HUES6 (cell line): ENCODE measurements around the gene ABI3BP.
"Not testable (repeated sequence)": the region's sequence is repeated elsewhere in the genome, so short reads cannot be mapped to it uniquely, and the experiment has no call there.

ENCODE experiments used
- H3K27ac ChIP-seq: 2 replicates; pipeline ENCODE4 v1.7.0; 2013; ENCODE audit warnings: low read depth, mild to moderate bottlenecking, low read length, inconsistent platforms
- H3K27me3 ChIP-seq: 2 replicates; pipeline ENCODE4 v1.6.1; 2013; ENCODE audit warnings: low read length; ENCODE audit not compliant: control insufficient read depth, insufficient read depth
- H3K36me3 ChIP-seq: 2 replicates; pipeline ENCODE4 v1.6.1; 2013; ENCODE audit warnings: low read length; ENCODE audit not compliant: control insufficient read depth, insufficient read depth
- H3K4me1 ChIP-seq: 2 replicates; pipeline ENCODE4 v1.6.1; 2013; ENCODE audit warnings: low read length; ENCODE audit not compliant: control insufficient read depth, insufficient read depth
- H3K4me3 ChIP-seq: 2 replicates; pipeline ENCODE4 v1.5.1; 2013; ENCODE audit warnings: low read depth, low read length
- H3K9ac ChIP-seq: one replicate; pipeline ENCODE4 v1.6.1; 2013; ENCODE audit warnings: mild to moderate bottlenecking, low read length
- H3K9me3 ChIP-seq: 2 replicates; pipeline ENCODE4 v1.6.1; 2013; ENCODE audit warnings: low read depth, low read length; ENCODE audit not compliant: control insufficient read depth, insufficient read depth

ABI3BP gene

GRCh38 chr3:101017017-101017416 is 23.8 kb upstream of the ABI3BP start:
- H3K4me3 ChIP-seq = no peak overlapping the region
- H3K9ac ChIP-seq = no peak overlapping the region
- H3K27ac ChIP-seq = no peak overlapping the region
- H3K36me3 ChIP-seq = no peaks in the 10 kb centered on the region
- H3K27me3 ChIP-seq = no peaks in the 10 kb centered on the region
- H3K9me3 ChIP-seq = peaks cover 6% of the 10 kb centered on the region; the same call in 1 of the 2 replicates
- H3K4me1 ChIP-seq = no peaks in the 10 kb centered on the region

- H3K9me3 ChIP-seq = peaks cover 25% of the 10 kb centered on the region
- not testable (repeated sequence) for H3K27me3 ChIP-seq, H3K4me1 ChIP-seq, H3K27ac ChIP-seq, H3K9ac ChIP-seq, H3K4me3 ChIP-seq, H3K36me3 ChIP-seq
Observed at GRCh38 chr3:101012312-101012711, 19.1 kb upstream of the ABI3BP start.

- Histone ChIP-seq H3K9me3 (peaks cover 25% of the 10 kb centered on the region), H3K4me3 (no peak overlapping the region), H3K27me3 (no peaks in the 10 kb centered on the region), H3K9ac (no peak overlapping the region), H3K36me3 (no peaks in the 10 kb centered on the region), H3K27ac (no peak overlapping the region), H3K4me1 (no peaks in the 10 kb centered on the region)
Observed at GRCh38 chr3:101011136-101011535, 17.9 kb upstream of the ABI3BP start.

- H3K36me3 ChIP-seq = no peaks in the 10 kb centered on the region
- no peak overlapping the region for H3K27ac ChIP-seq
- no peaks in the 10 kb centered on the region for H3K4me1 ChIP-seq
- no peak overlapping the region for H3K9ac ChIP-seq
- peaks cover 25% of the 10 kb centered on the region for H3K9me3 ChIP-seq
- H3K4me3 ChIP-seq = no peak overlapping the region
- H3K27me3 ChIP-seq = no peaks in the 10 kb centered on the region
Observed at GRCh38 chr3:101010296-101010695, 17.1 kb upstream of the ABI3BP start.

DNA sequence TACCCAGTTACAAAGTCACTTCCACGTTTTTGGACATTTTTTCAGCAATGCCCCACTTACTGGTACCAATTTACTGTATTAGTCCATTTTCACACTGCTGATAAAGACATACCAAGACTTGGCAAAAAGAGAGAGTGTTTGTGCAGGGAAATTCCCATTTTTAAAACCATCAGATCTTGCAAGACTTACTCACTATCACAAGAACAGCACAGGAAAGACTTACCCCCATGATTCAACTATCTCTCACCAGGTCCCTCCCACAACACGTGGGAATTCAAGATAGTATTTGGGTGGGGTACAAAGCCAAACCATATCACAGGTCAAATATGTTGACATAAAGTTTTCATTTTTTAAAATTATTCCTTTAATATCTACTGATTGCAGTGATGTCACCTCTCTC is 16.2 kb upstream of the ABI3BP start:
- Histone ChIP-seq H3K36me3 (no peaks in the 10 kb centered on the region), H3K9ac (no peak overlapping the region), H3K4me3 (no peak overlapping the region), H3K27ac (no peak overlapping the region), H3K9me3 (peaks cover 25% of the 10 kb centered on the region), H3K4me1 (no peaks in the 10 kb centered on the region), H3K27me3 (no peaks in the 10 kb centered on the region)

GRCh38 chr3:100999160-100999559 is 5.9 kb upstream of the ABI3BP start:
- no peaks in the 10 kb centered on the region for H3K9me3 ChIP-seq

DNA sequence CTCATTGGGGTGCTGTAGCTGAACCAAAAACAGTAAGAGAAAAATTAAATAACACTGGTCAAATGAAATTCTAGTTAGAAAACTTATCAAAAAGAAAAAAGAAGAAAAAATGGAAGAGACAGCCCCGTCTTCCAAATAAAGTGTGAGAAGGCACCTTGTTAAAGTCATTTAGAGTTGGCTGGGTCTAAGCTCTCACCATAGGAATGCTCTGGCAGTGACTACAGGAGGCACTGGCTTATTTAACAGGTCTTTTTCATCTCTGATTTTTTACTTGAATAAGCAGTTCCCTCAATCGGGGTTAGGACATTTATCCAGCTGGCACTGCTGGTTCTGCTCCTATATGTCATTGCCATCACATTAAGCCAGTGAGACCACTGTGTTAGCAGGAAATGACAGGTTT is 1.6 kb upstream of the ABI3BP start:
- no peak overlapping the region for H3K4me3 ChIP-seq
- no peak overlapping the region for H3K27ac ChIP-seq
- no peaks in the 10 kb centered on the region for H3K4me1 ChIP-seq
- no peaks in the 10 kb centered on the region for H3K9me3 ChIP-seq
- no peaks in the 10 kb centered on the region for H3K27me3 ChIP-seq
- no peak overlapping the region for H3K9ac ChIP-seq
- no peaks in the 10 kb centered on the region for H3K36me3 ChIP-seq

More at GRCh38 chr3:100999160-100999559, 5.9 kb upstream of the ABI3BP start:
- Histone ChIP-seq H3K4me1 (no peaks in the 10 kb centered on the region), H3K27me3 (no peaks in the 10 kb centered on the region), H3K9ac (no peak overlapping the region), H3K4me3 (no peak overlapping the region), H3K27ac (no peak overlapping the region), H3K36me3 (no peaks in the 10 kb centered on the region)

DNA sequence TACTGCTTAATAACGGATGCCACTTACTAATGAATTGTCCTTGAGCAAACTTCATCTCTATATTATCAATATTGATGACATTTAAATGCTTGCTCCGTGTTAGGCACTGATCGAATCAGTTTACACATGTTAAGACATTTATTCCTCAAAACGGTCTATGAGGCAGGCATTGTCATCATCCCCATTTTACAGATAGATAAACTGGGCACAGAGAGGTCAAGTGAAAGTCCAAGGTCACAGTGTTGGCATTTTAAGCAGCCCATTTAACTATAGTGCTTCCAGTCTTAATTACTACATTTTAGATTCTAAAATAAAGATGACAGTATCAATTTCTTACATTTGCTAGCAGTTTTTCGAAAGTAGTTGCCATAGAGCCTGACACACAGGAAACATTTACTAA is 966 bp upstream of the ABI3BP start:
- Histone ChIP-seq H3K4me3 (no peak overlapping the region), H3K9me3 (no peaks in the 10 kb centered on the region), H3K27me3 (no peaks in the 10 kb centered on the region), H3K9ac (no peak overlapping the region), H3K4me1 (no peaks in the 10 kb centered on the region), H3K36me3 (no peaks in the 10 kb centered on the region), H3K27ac (no peak overlapping the region)

- H3K4me3 ChIP-seq = no peak overlapping the region
- no peaks in the 10 kb centered on the region for H3K36me3 ChIP-seq
- H3K27me3 ChIP-seq = no peaks in the 10 kb centered on the region
- no peaks in the 10 kb centered on the region for H3K4me1 ChIP-seq
- H3K9me3 ChIP-seq = no peaks in the 10 kb centered on the region
- H3K27ac ChIP-seq = no peak overlapping the region
- no peak overlapping the region for H3K9ac ChIP-seq
Observed at GRCh38 chr3:100992231-100993012, 799 bp downstream of the ABI3BP start.

DNA sequence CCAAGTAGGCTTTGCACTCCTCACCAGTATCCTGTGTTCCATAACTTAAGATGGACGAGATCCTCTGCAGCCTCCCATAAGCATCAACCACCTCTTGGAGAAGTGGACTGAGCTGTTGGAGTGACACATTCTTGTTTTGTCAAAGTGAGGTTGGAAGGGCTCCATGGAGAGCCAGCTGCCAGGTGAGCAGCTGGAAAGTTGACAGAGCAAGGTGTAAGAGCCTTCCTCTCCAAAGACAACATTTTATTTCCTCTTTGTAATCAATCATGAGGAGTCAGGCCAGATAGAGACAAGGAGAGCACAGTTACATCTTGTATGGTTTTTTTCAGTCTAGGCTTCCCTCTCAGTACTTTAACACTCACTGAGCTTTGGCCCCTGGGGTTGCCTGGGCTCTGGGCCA is 5.1 kb downstream of the ABI3BP start:
- no peaks in the 10 kb centered on the region for H3K36me3 ChIP-seq
- no peak overlapping the region for H3K27ac ChIP-seq
- no peaks in the 10 kb centered on the region for H3K27me3 ChIP-seq
- H3K9ac ChIP-seq = no peak overlapping the region
- no peaks in the 10 kb centered on the region for H3K4me1 ChIP-seq
- H3K4me3 ChIP-seq = no peak overlapping the region
- no peaks in the 10 kb centered on the region for H3K9me3 ChIP-seq

- H3K27ac ChIP-seq = no peak overlapping the region
- H3K36me3 ChIP-seq = no peaks in the 10 kb centered on the region
- H3K4me1 ChIP-seq = no peaks in the 10 kb centered on the region; the same call in 1 of the 2 replicates
- H3K9me3 ChIP-seq = no peaks in the 10 kb centered on the region
- no peak overlapping the region for H3K9ac ChIP-seq
- no peak overlapping the region for H3K4me3 ChIP-seq
- H3K27me3 ChIP-seq = no peaks in the 10 kb centered on the region
Observed at GRCh38 chr3:100984308-100984707, 8.9 kb downstream of the ABI3BP start.
